ENCODE data around the gene KIAA1586. TPM values are rescaled to one million over a fixed set of nuclear protein-coding genes. Genes with fewer than 3 reads are reported as not detected.
"Not testable (repeated sequence)": the region's sequence is repeated elsewhere in the genome, so short reads cannot be mapped to it uniquely, and the experiment has no call there.

The KIAA1586 gene
- total RNA-seq, 1 donor from 2014 or later, result 6.4 TPM

DNA sequence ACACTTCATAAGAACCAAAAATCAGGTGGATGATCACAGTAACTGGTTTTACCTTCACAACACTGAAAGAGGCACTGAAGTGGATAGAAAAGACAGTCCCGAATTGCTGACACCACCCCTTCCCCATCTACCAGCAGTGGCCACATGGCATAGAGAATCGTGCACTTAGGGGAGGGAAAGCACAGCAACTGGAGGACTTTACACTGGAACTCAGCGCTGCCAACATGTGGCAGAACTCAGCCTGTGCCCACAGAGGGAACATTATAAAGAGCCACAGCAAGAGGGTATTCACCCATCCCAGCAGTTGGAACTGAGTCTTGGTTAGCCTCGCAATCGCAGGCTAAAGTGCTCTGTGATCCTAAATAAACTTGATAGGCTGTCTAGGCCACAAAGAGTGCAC, 6.5 kb upstream of the KIAA1586 start:
- intact Hi-C loops (cut with DNase I), result loop anchor here (10.0 kb wide), 1 partner anchor 275 kb away; the partner anchor contains the start of gene PRIM2
- no peak for DNase-seq (ENCODE audit: missing footprints)
- no peak for ATAC-seq

GRCh38 chr6:57044061-57044460, 2.4 kb upstream of the KIAA1586 start:
- intact Hi-C loops (cut with DNase I), result loop anchor here (10.0 kb wide), 1 partner anchor 271 kb away; the partner anchor contains the start of gene PRIM2
- not testable (repeated sequence) for ATAC-seq; DNase-seq (ENCODE audit: missing footprints)

- DNase-seq (ENCODE audit: missing footprints) (no peak), ATAC-seq (no peak)
- intact Hi-C loops (cut with DNase I), result loop anchor here (10.0 kb wide), 1 partner anchor 270 kb away; the partner anchor contains the start of gene PRIM2
Observed at GRCh38 chr6:57044568-57044967, 1.9 kb upstream of the KIAA1586 start.

DNA sequence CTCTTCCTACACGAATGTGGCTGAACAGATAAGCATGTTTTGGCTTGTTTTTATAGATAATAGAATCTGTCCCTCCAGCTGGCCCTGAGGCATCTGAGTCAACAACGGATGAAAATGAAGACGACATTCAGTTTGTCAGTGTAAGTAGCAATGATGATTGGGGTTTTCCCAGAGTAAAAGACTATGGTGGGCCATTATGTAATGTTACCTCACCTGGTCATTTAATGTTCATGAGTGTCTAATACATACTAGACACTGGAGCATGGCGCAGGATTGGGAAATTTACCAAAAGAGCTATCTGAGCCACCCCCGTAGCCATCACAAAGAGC, 728 bp downstream of the KIAA1586 start:
- ATAC-seq; DNase-seq (ENCODE audit: missing footprints): not testable (repeated sequence)
- intact Hi-C loops (cut with DNase I), result loop anchor here (5.0 to 10.0 kb wide), 2 partner anchors 40 to 268 kb away; partner anchors contain the start of gene PRIM2

DNA sequence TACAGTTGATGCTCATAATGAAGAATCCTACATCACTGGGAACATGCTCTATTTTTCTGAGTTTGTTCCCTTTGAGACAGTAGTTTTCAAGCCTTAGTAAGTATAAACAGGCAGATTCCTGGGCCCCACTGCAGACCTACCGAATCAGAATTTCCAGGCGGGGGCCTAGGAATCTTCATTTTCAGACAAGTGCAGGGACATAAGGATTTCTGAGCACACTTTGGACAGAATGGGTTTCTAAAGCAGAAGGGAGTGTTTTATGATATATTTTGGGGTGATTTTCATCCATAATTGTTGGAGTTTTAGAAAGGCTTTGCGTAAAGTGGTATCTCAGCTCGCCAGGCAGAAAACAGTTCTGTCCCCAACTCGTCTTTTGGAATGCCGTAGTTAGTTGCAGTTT, 1.4 kb downstream of the KIAA1586 start:
- not testable (repeated sequence) for DNase-seq (ENCODE audit: missing footprints); ATAC-seq
- intact Hi-C loops (cut with DNase I), result loop anchor here (5.0 to 10.0 kb wide), 2 partner anchors 39 to 267 kb away; partner anchors contain the start of gene PRIM2

DNA sequence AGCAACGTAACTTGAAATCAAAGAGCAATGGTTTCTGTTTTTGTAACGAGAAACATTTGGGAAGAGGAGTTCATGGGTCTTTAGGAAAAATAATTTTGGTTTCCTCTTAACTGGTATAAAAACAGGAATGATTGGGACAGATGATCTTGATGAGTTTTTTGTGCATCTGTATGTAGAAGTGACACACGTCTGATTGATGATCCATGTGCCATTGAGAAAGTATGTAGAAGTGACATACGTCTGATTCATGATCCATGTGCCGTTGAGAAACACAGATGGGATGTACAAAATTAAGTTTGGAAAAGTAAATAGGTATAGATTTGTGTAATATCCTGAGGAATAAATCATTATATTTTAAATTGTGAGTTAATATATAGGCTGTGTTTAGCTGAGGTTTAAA, 2.1 kb downstream of the KIAA1586 start:
- ATAC-seq (no peak), DNase-seq (ENCODE audit: missing footprints) (no peak)
- intact Hi-C loops (cut with DNase I), result loop anchor here (5.0 to 10.0 kb wide), 2 partner anchors 39 to 266 kb away; partner anchors contain the start of gene PRIM2

GRCh38 chr6:57063847-57064246, 17.4 kb downstream of the KIAA1586 start:
- intact Hi-C loops (cut with DNase I), result no loop called here
- DNase-seq (ENCODE audit: missing footprints) (no peak), ATAC-seq (no peak)

DNA sequence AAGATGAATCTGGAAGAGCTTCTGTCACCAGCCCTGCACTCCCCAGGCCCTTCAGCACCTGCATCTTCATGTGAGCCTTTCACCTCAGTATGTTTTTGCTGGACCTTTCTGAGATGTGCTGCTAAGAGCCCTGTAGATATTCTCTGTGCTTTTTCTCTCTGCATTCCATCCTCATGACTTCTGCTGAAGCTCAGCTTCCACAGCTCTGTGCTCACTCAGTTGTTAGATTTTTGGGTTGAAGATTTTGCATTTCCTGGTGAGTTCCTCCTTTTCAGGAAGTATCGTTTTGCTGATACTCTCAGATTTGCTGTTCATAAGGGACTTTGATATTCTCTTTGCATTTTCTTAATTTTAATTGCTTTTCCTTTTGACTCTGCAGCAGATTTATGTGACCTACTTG, 18.3 kb downstream of the KIAA1586 start:
- ATAC-seq, result no peak
- DNase-seq (ENCODE audit: missing footprints), result no peak
- intact Hi-C loops (cut with DNase I), result no loop called here

GRCh38 chr6:57068061-57068460, 21.6 kb downstream of the KIAA1586 start:
- ATAC-seq (no peak), DNase-seq (ENCODE audit: missing footprints) (no peak)
- intact Hi-C loops (cut with DNase I), result no loop called here

- ATAC-seq, result no peak
- no peak for DNase-seq (ENCODE audit: missing footprints)
- intact Hi-C loops (cut with DNase I), result no loop called here
Observed at GRCh38 chr6:57069228-57069627, 22.7 kb downstream of the KIAA1586 start.

DNA sequence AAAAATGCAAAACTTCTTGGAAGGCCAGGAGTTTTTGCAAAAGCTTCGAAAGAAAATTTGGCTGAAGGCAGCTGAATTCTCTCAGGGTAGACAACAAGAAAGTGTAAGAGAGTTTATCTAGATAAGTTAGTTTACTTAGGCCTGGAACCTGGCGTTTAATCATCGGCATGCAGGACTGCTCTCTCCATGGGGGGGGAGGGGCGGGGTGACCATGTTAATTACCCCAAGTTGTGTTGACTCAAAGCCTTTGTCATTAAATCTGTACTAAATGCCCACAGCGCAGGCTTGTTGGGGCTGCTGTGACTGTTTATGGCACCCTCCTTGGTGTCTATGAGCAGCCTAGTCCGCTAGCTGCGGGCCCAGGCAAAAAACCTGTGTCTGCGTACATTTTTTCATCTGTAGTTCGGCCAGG, 23.4 kb downstream of the KIAA1586 start:
- ATAC-seq (no peak), DNase-seq (ENCODE audit: missing footprints) (no peak)
- intact Hi-C loops (cut with DNase I), result no loop called here

GRCh38 chr6:57072108-57072507, 25.6 kb downstream of the KIAA1586 start:
- intact Hi-C loops (cut with DNase I), result no loop called here
- DNase-seq (ENCODE audit: missing footprints), result no peak
- ATAC-seq, result no peak

- no peak for ATAC-seq
- DNase-seq (ENCODE audit: missing footprints), result no peak
- intact Hi-C loops (cut with DNase I), result no loop called here
Observed at GRCh38 chr6:57074383-57074782, 27.9 kb downstream of the KIAA1586 start.

- intact Hi-C loops (cut with DNase I), result no loop called here
- ATAC-seq, result no peak
- no peak for DNase-seq (ENCODE audit: missing footprints)
Observed at GRCh38 chr6:57075092-57075491, 28.6 kb downstream of the KIAA1586 start.

DNA sequence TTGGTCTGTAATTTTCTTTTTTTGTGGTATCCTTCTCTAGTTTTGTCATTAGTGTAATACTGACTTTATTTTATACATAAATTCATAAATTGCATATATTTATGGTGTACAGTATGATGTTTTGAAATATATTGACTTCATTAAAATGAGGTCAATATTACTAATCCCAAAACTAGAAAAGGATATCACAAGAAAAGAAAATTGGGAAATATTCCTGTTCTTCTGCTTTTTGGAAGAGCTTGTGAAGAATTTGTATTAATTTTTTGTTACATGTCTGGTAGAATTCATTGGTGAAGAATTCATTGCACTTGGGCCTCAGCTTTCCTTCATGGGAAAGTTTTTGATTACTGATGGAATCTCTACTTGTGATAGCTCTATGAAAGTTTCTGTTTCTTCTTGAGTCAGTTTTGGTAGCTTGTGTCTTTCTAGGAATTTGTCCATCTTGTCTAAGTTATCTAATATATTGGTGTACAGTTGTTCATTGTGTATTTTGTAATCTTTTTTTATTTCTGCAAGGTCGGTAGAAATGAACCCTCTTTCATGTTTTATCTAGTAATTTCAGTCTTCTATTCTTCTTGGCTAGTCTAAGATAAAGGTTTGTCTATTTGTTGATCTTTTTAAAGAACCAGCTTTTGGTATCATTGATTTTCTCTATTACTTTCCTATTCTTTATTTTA, 32.2 kb downstream of the KIAA1586 start:
- DNase-seq (ENCODE audit: missing footprints), result no peak
- intact Hi-C loops (cut with DNase I), result no loop called here
- ATAC-seq, result no peak

- ATAC-seq (no peak), DNase-seq (ENCODE audit: missing footprints) (no peak)
- intact Hi-C loops (cut with DNase I), result loop anchor here (5.0 kb wide), 1 partner anchor 38 kb away; the partner anchor contains the start of gene KIAA1586
Observed at GRCh38 chr6:57085471-57085870, 39.0 kb downstream of the KIAA1586 start.

- intact Hi-C loops (cut with DNase I), result loop anchor here (5.0 kb wide), 1 partner anchor 40 kb away; the partner anchor contains the start of gene KIAA1586
- ATAC-seq (no peak), DNase-seq (ENCODE audit: missing footprints) (no peak)
Observed at GRCh38 chr6:57086843-57087242, 40.4 kb downstream of the KIAA1586 start.

DNA sequence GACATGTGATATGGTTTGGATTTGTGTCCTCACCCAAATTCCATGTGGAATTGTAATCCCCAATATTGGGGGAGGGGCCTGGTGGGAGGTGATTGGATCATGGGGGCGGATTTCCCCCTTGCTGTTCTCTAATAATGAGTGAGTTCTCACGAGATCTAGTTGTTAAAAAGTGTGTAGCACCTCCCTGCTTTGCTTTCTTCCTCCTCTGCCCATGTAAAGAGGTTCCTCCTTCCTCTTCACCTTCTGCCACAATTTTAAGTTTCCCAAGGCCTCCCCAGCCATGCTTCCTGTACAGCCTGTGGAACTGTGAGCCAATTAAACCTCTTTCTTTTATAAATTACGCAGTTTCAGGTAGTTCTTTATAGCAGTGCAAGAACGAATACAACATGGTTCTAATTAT, 41.4 kb downstream of the KIAA1586 start:
- no peak for ATAC-seq
- intact Hi-C loops (cut with DNase I), result loop anchor here (5.0 kb wide), 1 partner anchor 41 kb away; the partner anchor contains the start of gene KIAA1586

DNA sequence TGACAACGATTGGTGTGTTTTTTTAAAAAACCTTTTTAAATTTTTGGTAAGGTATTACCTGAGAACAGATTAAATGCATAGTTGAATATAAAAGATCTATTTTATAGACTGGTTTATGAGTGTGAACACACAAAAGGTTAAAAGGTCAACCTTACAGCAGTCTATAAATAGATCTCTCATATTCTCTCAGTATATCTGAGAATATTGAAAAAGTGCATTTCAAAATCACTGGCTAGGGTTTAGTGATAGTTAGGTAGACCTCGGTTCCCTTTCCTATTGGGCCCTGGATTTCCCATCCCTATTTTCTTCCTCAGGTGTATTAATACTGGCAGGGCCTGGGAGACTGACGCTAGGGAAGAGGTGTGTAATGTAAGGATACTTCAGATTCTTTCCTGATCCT, 42.8 kb downstream of the KIAA1586 start:
- intact Hi-C loops (cut with DNase I), result loop anchor here (1.0 to 5.0 kb wide), 2 partner anchors 42 to 228 kb away; partner anchors contain the start of genes KIAA1586 and PRIM2
- ATAC-seq (no peak), DNase-seq (ENCODE audit: missing footprints) (no peak)

More for the DNA sequence above, 41.4 kb downstream of the KIAA1586 start:
- DNase-seq (ENCODE audit: missing footprints), result no peak

Data from Right ventricle myocardium inferior (tissue), 1 donor.